8988T (cell line): ENCODE results near the gene NUBP2.

Experiments
- DNase-seq: peaks from one replicate; pipeline ENCODE4 v3.0.0; 2011

The NUBP2 gene

DNA sequence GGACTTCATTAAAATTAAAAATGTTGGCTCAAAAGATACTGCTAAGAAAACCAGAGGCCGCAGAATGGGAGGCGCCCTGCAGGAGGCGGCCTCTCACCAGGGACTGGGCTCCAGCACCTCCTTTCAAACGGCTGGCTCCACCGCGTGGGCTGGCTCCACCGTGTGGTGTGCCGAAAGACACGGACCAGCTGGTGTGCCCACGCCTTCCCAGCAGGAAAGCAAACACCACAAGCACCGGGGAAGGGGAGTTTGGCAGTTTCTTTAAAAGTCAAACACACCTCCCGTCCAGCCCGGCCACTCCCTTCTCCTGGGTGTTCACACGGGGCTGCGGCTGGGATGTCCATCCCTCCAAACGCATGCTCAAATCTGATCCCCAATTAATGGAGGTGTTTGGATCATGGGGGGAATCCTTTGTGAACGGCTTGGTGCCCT is 30.0 kb downstream of the NUBP2 start:
- DNase-seq, result peak; percentile 59

DNA sequence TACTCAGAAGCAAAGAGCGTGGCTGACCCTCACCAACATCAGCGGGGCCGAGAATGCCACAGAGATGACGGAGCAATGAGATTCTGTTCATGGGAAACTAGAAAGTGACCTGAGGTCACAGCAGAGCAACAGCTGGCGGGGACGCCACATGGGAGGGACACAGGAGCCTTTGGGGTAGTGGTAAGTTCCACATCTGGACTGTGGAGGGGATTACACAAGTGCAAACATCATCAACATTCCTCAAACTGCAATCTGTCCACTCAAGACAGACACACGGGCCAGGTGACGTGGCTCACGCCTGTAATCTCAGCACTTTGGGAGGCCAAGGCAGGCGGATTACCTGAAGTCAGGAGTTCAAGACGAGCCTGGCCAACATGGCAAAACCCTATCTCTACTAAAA is 32.7 kb downstream of the NUBP2 start:
- no peak for DNase-seq

DNA sequence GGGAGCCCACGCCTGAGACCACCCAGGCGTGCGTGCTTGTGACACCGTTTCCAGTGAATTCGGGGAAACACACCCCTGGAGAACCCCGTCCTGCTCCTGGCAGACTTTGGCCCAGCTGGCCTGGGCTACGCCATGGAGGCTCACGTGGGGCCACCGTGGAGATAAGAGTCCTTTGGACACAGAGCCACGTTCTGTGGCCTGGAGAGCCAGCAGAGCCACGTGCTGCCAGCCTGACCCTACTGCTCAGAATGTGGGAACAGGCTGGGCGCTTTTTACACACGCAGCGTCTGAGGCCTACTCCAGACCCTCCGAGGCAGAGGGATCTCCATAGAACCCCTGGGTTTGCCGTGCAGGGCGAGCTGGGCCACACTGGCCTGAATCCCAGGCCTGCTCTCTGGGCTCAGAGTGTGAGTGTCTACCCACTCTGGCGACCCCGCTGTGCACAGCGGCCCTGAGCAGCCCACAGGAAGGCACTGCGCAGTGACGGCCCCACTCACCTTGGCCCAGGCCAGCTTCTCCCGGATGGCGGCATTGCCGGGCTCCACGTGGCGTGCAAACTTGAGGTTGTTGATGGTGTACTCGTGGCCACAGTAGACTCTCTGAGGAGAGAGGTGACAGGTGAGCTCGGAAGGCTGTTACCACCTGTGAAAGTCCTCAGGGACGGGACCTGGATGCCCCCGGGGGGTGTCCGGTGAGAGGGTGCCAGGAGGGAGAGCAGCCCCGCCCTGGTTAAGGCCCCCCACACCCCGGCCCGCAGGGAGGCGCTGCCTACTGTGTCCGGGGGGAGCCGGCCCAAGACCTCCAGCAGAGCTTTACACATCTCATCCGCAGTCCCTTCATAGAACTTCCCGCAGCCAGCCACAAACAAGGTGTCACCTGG is 33.9 kb downstream of the NUBP2 start:
- no peak for DNase-seq

DNA sequence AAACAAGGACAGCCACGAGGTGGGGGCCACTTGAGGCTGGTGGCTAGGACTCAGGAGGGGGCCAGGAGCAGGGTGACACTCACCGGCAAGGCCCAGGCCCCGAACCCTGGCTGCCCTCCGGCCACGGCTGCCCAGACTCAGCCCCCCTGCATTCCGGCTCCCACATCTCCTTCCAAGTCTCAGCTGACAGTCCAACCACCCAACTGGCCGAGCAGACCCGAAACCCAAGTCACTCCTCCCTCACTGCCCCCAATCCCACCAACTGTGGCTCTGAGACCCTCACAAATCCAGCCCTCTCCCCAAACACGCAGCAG is 34.5 kb downstream of the NUBP2 start:
- DNase-seq, result no peak

DNA sequence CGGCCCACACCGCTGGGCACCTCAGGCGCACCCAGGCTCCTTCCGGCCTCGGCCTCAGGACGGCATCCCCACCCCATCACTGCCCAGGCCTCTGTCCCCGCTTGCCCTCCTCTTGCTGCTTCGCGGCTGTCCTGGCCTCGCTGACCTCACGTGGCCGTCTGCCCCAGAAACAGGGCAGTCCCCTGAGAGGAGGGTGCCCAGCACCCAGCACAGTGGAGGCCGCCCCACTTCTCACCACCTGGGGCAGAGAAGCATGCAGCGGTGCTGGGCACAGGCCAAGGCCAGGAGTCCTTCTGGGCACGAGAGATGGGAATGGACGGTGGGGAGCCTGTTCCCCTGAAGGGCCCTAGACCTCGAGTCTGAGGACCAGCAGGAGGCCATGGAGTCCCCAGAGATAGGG is 35.0 kb downstream of the NUBP2 start:
- DNase-seq, result no peak

DNA sequence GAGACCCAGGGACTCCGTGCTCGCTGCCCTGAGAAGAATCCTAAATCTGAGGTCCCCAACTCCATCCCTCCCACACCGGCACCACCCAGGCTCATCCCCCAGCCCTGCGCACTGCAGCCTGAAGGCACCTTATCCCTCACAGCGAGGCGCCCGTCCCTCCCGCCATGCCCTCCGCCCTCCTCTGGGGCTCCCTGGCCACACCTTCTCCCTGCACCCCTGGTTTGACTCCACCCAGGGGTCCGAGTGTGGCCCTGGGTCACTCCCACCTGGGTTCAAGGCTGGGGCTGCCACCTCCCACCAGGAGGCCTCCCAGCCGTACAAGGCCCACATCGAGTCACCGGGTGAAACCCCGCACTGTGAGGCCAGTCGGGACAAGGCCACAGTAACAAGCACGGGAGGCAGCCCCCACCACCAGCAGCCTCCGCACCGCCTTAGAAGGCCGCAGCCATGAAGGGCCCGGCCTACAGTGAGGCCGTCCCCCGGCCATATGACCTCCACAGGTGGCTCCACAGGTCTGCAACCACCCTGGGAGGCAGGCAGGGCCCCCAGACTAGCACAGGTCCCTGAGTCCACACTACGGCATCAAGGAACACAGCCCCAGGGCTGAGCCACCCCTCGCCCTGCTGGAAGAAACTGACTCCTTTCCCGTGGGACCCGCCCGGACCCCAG is 35.6 kb downstream of the NUBP2 start:
- DNase-seq, result no peak

DNA sequence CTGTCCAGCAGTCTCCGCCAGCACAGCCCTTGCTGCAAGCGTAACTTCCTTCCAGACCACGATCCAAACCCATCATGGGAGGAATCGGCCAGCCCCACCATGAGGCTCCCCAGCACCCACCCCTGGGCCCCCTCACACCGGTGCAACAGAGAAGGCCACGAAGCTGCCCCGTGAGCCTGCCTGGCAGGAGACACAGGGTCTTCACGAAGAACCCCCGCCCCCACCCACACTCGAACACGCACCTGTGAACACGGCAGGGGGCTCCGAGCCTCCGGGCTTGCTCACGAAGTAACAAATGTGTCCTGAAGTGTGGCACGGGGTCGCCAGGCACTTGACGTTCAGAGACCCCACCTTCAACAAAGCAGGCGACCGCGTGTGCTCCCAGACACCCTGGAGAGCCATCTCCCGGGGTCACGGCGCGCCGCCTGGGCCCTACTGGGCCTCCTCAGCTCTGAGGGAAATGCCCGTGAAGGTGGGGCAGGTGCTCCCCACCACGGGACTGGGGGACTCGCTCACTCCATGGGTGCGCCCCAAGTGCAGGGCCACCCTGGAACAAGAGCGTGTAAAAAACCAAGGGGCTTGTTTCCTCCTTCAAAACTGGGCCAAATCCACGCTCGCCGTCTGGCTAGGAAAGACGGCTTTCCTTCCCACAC is 36.2 kb downstream of the NUBP2 start:
- no peak for DNase-seq

DNA sequence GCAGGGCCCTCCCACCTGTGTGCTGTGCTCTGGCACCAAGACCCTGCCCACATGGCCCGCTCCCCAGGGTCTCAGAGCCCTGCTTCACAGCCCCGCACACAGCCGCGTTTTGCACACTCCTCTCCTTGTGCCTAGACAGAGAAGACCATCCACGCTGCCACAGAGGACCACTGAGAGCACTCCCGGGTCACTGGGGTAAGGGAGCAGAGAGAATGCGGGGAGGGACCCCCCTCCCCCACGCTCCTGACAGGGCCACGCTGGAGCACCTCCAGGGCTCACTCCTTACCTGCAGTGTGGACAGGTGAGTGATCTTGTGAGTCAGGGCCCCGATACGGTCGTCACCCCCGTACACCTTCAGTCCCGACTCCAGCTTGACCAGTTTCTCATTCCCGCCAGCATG is 36.9 kb downstream of the NUBP2 start:
- DNase-seq, result no peak

DNA sequence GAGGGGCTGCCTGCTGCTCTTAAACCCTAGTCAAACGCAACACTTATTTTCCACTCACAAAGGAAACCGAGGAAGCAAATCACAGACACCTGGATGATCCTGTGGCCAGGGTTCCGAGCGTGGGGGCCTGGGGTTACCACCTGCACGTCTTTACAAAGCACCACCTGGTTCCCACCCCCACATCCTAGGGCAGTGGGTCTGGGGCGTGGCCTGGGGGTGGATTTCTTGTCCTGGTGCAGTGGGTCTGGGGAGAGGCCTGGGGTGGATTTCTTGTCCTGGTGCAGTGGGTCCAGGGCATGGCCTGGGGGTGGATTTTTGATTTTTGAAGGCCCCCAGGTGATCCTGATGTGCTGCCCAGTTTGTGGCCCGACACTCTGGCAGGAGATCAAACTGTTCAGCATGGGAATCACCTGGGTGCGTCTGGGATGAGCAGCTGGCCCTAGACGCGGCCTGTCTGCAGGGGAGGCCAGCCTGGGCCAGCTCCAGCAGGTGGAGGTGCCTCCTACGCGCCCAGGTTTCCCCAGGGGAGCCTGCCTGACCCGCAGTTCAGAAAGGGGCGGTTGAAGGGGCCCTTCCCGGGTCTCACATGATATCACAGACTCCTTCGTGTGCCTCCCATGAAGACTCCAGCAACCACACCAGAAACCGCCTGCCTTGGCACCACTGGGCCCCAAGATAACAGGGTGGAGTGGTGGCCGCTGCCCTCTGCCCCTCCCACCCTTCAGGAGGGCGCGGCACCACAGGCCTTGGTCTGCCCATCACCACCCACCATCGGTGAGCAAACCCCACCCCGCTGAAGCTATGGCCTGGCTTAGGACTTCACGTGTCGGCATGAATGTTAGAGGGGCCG is 37.6 kb downstream of the NUBP2 start:
- no peak for DNase-seq

DNA sequence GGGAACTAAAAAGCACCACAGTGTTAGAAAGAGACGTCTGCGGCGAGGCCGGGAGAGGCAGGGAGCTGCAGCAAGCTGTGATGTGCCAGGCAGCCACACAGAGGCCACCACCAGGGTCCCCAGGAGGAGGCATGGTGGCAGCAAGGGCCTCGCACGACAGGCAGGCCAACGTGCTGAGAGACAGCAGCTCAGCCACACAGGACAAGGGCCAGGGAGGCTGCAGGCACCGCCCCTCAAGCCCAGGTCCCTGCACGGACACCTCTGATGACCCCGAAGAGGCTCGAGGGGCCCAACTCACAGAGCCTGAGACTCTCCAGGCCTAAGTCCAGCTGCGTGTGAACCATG is 38.2 kb downstream of the NUBP2 start:
- no peak for DNase-seq

DNA sequence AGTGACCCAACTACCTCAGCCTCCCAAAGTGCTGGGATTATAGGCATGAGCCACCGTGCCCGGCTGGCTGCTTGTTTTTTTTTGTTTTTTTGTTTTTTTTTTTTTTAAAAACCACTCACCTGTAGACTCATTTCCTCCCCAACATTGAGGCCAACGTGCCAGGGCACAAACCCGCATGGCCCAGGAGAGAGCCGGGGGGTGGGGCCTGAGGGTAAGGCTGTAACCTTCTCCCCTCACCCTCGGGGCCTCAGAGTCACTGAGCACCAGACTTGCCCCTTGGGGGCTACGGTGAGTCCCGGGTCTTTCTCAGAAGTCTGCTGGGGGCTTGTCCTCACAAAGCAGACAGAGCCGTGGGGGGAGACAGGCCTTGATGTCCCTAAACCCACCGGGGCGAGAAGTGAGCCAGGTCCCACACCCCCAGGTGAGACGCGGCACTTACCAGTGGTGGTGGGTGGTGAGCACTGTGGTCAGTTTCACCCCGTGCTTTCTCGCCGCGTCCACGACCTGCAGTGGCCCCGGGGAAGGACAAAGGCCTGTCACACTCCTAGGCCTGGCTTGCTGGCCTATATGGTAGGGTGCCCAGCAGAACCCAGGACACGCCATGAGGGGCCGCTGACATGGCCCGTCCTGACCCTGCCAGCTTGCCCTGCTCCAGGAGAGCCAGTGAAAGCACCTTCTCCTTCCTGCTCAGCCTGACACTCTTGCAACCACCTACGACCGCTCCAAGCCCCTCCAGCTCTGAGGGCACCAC is 39.3 kb downstream of the NUBP2 start:
- DNase-seq, result no peak

DNA sequence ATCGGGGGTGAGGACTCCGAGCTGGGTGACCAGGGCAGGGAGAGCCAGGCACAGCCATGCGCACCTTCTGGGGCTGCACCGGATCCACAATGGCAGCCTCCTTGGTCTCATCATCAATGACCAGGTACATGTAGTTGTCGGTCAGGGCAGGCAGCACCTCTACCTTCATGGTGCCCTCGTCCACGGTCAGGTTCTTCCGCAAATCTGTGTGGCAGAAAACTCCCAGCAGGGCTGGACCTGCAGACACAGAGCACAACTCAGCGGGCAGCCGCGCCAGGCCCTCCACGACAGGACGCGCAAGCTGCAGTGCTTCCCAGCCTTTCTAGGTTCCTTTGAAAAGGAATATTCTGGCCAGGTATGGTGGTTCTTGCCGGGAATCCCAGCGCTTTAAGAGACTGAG is 40.0 kb downstream of the NUBP2 start:
- no peak for DNase-seq

DNA sequence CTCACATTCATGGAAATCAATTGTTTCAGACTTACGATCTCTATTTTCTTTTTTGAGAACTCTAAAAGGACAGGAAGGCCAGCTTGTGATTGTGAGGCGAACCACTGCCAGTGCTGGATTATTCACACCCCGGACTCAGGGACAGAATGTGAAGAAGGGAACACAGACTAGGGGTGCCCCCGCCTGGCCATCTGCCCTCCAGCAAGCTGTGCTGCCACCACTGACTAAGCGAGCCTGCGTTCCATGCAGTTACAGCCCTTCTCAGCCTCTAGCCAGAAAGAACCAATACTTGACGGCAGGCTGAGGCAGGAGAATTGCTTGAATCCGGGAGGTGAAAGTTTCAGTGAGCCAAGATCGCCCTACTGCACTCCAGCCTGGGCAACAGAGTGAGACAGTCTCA is 41.1 kb downstream of the NUBP2 start:
- peak; percentile 76 for DNase-seq

DNA sequence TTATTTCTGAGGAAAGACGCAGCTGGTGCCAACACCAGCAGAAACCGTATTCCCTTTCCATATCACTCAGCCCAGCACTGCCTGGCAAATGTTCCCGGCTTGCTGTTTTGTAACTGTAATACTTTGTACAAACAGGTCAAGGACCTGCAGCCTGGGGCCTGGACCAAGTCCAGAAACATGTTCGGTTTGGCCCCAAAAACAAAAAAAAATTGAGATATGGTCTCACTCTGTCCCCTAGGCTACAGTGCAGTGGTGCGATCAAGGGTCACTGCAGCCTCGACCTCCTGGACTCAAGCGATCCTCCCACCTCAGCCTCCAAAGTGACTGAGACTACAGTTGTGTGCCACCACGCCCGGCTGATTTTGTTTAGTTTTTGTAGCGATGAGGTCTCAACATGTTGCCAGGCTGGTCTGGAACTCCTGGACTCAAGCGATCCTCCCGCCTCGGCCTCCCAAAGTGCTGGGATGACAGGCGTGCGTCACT is 42.7 kb downstream of the NUBP2 start:
- no peak for DNase-seq

DNA sequence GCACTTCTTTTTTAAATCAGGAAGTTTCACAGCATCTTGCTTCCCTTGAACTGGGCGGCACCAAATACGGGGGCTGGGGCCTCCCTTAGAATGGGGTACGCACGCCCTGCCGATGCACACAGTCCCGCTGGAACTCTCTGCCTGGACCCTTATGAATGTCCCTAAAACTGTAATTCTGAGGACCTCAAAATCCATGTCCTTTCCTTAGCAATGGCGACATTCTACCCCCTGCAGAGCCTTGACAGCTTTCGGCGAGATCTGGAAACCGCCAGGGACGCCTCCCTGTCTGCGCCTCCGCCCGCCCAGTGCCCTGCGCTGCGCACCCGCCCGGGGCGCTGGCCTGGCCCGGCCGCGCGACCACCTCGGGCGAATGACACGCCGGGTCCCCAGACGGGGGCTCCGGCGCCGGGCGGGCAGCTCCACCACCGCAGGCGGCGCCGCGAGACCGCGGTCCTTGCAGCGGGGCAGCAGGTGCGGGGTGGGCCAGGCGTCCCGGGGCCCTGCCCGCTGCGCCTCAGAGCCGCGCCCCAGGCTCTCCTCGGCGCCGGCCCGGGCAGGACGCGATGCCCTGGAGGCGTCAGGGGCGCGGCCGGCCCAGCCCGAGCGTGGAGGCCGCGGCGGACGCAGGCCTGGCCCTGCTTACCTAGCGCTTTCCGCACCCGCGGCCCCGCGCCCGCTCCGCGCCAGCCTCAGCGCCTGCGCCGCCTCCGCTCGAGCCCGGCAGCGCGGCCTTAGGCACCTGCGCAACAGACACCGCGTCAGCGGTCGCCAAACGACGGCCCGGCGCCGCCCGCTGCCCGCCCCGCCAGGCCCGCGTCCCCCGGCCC is 43.3 kb downstream of the NUBP2 start:
- peak; percentile 65 for DNase-seq

DNA sequence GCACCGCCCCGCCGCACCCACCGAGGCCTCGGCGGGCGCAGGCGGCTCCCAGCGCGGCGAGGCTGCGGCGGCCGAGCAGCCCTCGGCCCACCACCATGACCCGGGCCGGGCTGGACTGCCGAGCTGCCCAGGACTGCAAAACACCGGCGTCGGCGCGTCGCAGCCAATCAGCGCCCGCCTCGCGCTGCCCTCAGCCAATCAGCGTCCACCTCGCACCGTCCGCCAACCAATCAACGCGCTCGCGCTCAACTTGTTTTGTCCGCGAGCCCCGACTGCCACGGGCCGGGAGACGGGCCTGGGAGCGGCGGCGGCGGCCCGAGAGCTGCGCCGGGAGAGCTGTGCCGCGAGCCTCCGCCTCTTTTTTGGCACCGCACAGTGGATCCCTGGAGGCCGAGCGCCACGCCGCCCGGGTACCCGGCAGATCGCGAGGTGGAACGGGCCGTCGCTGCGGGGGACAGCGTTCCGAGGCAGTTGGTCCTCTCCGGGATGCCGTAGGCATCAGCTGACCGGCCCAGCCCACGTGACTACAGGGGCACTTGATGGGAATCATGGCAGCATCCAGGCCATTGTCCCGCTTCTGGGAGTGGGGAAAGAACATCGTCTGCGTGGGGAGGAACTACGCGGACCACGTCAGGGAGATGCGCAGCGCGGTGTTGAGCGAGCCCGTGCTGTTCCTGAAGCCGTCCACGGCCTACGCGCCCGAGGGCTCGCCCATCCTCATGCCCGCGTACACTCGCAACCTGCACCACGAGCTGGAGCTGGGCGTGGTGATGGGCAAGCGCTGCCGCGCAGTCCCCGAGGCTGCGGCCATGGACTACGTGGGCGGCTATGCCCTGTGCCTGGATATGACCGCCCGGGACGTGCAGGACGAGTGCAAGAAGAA is 44.2 kb downstream of the NUBP2 start, which contains the start of the genes FAHD1 and HAGH:
Gene FAHD1, plus strand, starts transcription at position 516 of the 883 bp plus-strand sequence. Its CDS starts 33 bp downstream, at position 549.
Gene HAGH, minus strand, starts transcription at position 135 of the 883 bp plus-strand sequence. Its CDS starts 38 bp downstream, at position 97.
- peak; percentile 90 for DNase-seq

DNA sequence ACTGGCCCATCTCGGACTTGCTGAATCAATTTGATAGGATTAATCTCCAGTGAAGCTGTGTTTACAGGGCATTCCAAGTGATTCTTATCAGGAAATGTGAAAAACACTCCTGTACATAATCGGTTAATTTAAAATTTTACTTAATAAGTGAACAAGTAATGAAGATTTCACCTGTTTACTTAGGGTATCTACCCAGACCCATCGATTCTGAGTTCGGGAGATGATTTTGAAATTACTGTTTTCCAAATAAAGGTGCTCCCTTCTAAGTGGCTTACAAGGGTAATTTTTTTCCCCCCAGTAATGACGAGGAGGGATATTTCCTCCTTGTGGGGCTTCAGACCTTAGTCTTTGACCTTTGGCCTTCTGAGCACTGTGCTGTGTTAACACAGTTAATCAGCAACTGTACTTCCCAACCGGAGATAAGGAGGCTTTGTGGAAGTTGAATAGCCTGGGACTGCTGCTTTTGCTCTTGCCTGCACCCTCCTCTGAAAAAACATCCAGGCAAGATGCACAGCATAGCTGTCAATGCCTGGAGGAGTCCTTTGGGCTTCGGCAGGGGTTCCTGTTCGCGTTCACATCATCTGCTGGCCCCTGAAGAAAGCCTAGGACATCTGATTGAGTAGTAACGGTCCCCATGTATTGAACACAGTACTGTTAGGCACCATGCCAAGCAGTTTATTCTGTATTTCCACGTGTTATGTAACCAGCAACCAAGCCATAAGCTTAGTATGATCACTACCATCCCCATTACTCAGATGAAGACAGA is 46.1 kb downstream of the NUBP2 start:
- no peak for DNase-seq

DNA sequence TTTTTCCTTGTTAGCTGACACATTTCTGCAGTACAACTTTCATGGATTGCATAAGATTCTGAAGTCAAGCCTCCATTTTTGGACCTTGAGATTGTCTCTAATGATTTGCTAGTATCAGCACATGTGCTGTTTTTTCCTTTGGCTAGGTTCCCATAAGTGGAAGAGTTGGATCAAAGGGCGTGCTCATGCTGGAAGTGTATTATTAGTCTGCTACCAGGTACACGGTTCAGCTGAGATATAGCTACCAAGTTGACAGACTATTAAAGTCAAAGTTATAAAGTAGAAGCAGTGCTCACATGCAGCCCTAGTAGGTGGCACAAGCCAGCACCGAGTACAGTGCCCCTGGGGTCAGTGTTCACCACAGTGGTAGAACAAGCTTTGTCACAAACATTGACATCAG is 47.5 kb downstream of the NUBP2 start:
- DNase-seq, result no peak
